Calu3 (cell line): ENCODE results near the gene VWA2. TPM values are rescaled to one million over a fixed set of nuclear protein-coding genes. Genes with fewer than 3 reads are reported as not detected.

Source experiments
- BruUV-seq: library from RNA; stranded (reverse); fragments of 400-500 nt; replicated peaks from 2 replicates; lab custom pipeline; 2021; lab: Mats Ljungman, UMichigan
- CTCF ChIA-PET: fragments of 300-600 bp; sonication (Branson Sonifier 250); formaldehyde crosslinking; loops from one replicate; lab custom pipeline; 2022; ENCODE audit warnings: antibody characterized with exemption; lab: Charles Lee
- DNase-seq: peaks from one replicate; pipeline ENCODE4 v3.0.0; 2022
- H3K27ac Mint-ChIP-seq: one replicate; pipeline ENCODE4 v1.8.0; 2022; ENCODE audit warnings: mixed read lengths; ENCODE audit not compliant: unreplicated experiment
- H3K27me3 Mint-ChIP-seq: one replicate; pipeline ENCODE4 v1.8.0; 2022; ENCODE audit warnings: mixed read lengths; ENCODE audit not compliant: unreplicated experiment
- H3K36me3 Mint-ChIP-seq: one replicate; pipeline ENCODE4 v1.8.0; 2022; ENCODE audit warnings: mild to moderate bottlenecking, moderate library complexity, mixed read lengths; ENCODE audit not compliant: insufficient read depth, unreplicated experiment
- H3K4me1 Mint-ChIP-seq: one replicate; pipeline ENCODE4 v1.8.0; 2022; ENCODE audit warnings: mild to moderate bottlenecking, low read depth, mixed read lengths; ENCODE audit not compliant: unreplicated experiment
- H3K4me3 Mint-ChIP-seq: one replicate; pipeline ENCODE4 v1.8.0; 2022; ENCODE audit warnings: mild to moderate bottlenecking, low read depth, moderate library complexity, mixed read lengths; ENCODE audit not compliant: unreplicated experiment
- H3K9me3 Mint-ChIP-seq: one replicate; pipeline ENCODE4 v1.8.0; 2022; ENCODE audit warnings: low read depth, mixed read lengths; ENCODE audit not compliant: unreplicated experiment
- intact Hi-C: fragments of 100-400 bp; cut with micrococcal nuclease; formaldehyde crosslinking; loops from one replicate; pipeline ENCODE4 v1.10.0; 2022; ENCODE audit not compliant: unreplicated experiment
- total RNA-seq: library from RNA; stranded (reverse); gene quantifications from 2 replicates; pipeline ENCODE4 v1.2.3, GENCODE V29; 2022
- TF ChIP-seq, protein P1 (sequence below): fragments of 200-600 bp; IDR thresholded peaks from one replicate; pipeline ENCODE4 v1.8.0; 2022; ENCODE audit warnings: antibody characterized with exemption; ENCODE audit not compliant: unreplicated experiment

VWA2 gene
- total RNA-seq, 1 experiment from 2014 or later: 4.2 TPM

DNA sequence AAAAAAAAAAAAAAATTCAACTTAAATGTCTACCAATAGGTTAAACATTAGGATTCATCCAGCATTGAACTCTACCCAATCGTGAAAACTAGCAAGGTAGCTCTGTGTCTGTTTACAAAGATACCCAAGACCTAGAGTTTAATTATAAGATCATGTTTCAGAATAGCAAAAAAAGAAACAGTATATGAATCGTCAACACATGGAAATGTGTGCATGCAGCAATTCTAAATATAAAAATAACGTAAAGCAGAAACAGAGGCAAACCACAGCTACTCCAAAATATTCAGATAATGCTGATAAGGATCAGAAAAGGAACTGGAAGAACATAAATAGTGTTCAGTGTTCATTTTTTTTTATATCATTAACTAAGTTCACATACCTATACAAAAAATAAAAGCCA is 96.6 kb downstream of the VWA2 start:
- no peaks in the 10 kb centered on the region for H3K9me3 Mint-ChIP-seq

GRCh38 chr10:114336823-114337509 is 97.9 kb downstream of the VWA2 start:
- DNase-seq: no peak
- Mint-ChIP-seq H3K27me3 (peaks cover 22% of the 10 kb centered on the region), H3K4me3 (no peak overlapping the region), H3K4me1 (no peaks in the 10 kb centered on the region), H3K27ac (no peak overlapping the region), H3K9me3 (no peaks in the 10 kb centered on the region), H3K36me3 (no peaks in the 10 kb centered on the region)
- no TSS peak for BruUV-seq
- TF ChIP-seq, protein P1, sequence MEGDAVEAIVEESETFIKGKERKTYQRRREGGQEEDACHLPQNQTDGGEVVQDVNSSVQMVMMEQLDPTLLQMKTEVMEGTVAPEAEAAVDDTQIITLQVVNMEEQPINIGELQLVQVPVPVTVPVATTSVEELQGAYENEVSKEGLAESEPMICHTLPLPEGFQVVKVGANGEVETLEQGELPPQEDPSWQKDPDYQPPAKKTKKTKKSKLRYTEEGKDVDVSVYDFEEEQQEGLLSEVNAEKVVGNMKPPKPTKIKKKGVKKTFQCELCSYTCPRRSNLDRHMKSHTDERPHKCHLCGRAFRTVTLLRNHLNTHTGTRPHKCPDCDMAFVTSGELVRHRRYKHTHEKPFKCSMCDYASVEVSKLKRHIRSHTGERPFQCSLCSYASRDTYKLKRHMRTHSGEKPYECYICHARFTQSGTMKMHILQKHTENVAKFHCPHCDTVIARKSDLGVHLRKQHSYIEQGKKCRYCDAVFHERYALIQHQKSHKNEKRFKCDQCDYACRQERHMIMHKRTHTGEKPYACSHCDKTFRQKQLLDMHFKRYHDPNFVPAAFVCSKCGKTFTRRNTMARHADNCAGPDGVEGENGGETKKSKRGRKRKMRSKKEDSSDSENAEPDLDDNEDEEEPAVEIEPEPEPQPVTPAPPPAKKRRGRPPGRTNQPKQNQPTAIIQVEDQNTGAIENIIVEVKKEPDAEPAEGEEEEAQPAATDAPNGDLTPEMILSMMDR: no peak
- intact Hi-C loops: no loop called here
- CTCF ChIA-PET: no interaction called here

More for the DNA sequence above, 96.6 kb downstream of the VWA2 start:
- H3K36me3 Mint-ChIP-seq: no peaks in the 10 kb centered on the region
- DNase-seq: no peak
- H3K4me3 Mint-ChIP-seq: no peak overlapping the region
- intact Hi-C loops: no loop called here
- TF ChIP-seq, protein P1: no peak
- no peak overlapping the region for H3K27ac Mint-ChIP-seq
- no TSS peak for BruUV-seq
- no peaks in the 10 kb centered on the region for H3K4me1 Mint-ChIP-seq
- H3K27me3 Mint-ChIP-seq: peaks cover 12% of the 10 kb centered on the region
- CTCF ChIA-PET: interaction anchor here (0.8 kb wide), 1 partner anchor 12 kb away, joined by 7 read pairs; no protein-coding TSS in a partner anchor

- CTCF ChIA-PET: no interaction called here
- Mint-ChIP-seq H3K27me3 (peaks cover 30% of the 10 kb centered on the region), H3K36me3 (no peaks in the 10 kb centered on the region), H3K27ac (no peak overlapping the region), H3K4me3 (no peak overlapping the region), H3K4me1 (no peaks in the 10 kb centered on the region), H3K9me3 (no peaks in the 10 kb centered on the region)
- no TSS peak for BruUV-seq
- intact Hi-C loops: no loop called here
- DNase-seq: no peak
- TF ChIP-seq, protein P1: no peak
Measured at GRCh38 chr10:114337510-114338462, 98.7 kb downstream of the VWA2 start.

DNA sequence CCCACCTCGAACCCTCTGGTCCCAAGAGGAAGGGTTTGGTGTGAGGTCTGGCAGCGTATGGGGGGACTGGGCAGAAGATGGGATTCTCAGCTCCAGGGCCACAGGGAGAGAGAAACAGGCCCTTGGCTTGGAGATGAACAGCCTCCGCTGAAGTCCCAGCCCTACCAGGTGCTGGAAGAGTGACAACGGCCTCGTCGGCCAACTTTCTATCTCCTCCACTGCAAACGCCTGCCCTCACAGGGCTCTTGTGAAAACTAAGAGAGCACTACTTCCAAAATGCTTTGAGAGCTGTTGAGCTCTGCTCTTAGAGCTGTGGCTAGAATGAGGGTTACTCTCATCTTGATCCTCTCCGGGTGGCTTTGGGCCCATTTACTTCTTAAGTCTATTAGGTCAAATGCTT is 101.8 kb downstream of the VWA2 start:
- no TSS peak for BruUV-seq
- no peak overlapping the region for H3K27ac Mint-ChIP-seq
- no peak overlapping the region for H3K4me3 Mint-ChIP-seq

More for the DNA sequence above, 101.8 kb downstream of the VWA2 start:
- CTCF ChIA-PET: no interaction called here
- Mint-ChIP-seq H3K9me3 (no peaks in the 10 kb centered on the region), H3K4me1 (peaks cover 8% of the 10 kb centered on the region), H3K36me3 (no peaks in the 10 kb centered on the region), H3K27me3 (peaks cover 19% of the 10 kb centered on the region)
- intact Hi-C loops: no loop called here
- TF ChIP-seq, protein P1: no peak
- DNase-seq: no peak

Other genes starting within 250 kb of the VWA2 start
- gene ADRB1, start 195.4 kb upstream of the VWA2 start, total RNA-seq: 0.47 and 0.78 TPM in 2 replicates
- 12.8 and 14.9 TPM in 2 replicates for gene CCDC186, start 65.1 kb upstream of the VWA2 start, total RNA-seq
- not detected in 2 replicates for gene TDRD1, start 59.9 kb upstream of the VWA2 start, total RNA-seq
- 0.76 and 1.1 TPM in 2 replicates for gene AFAP1L2, start 165.2 kb downstream of the VWA2 start, total RNA-seq